Liver (tissue), 9 donors: ENCODE data around the gene BTBD6. TPM values are rescaled to one million over a fixed set of nuclear protein-coding genes. Genes with fewer than 3 reads are reported as not detected.
"Not testable (repeated sequence)": the region's sequence is repeated elsewhere in the genome, so short reads cannot be mapped to it uniquely, and the experiment has no call there.

Experiments used
- DNase-seq: peaks from one replicate; pipeline ENCODE4 v3.0.0-alpha.2; 2017; ENCODE audit warnings: low spot score
- H3K27ac ChIP-seq, 2 donors: one replicate each; pipeline ENCODE4 v1.7.0; 2013; ENCODE audit warnings: inconsistent platforms in 2 of 2, low read length in 2 of 2, control low read depth in 1 of 2, low read depth in 1 of 2, mild to moderate bottlenecking in 1 of 2
- H3K27me3 ChIP-seq, 4 donors: one replicate each; pipeline versions ENCODE4 v1.6.1 to v1.7.0; 2013; ENCODE audit warnings: low read length in 3 of 4, inconsistent platforms in 1 of 4, mild to moderate bottlenecking in 1 of 4, moderate library complexity in 1 of 4; ENCODE audit not compliant: control insufficient read depth in 4 of 4, insufficient read depth in 4 of 4
- H3K36me3 ChIP-seq, 4 donors: one replicate each; pipeline versions ENCODE4 v1.6.1 to v1.7.0; 2013; ENCODE audit warnings: low read length in 3 of 4, mild to moderate bottlenecking in 3 of 4, low read depth in 1 of 4, moderate library complexity in 1 of 4; ENCODE audit not compliant: control insufficient read depth in 4 of 4, insufficient read depth in 3 of 4
- H3K4me1 ChIP-seq, 4 donors: one replicate each; pipeline versions ENCODE4 v1.6.1 to v1.7.0; 2013; ENCODE audit warnings: low read length in 3 of 4, mild to moderate bottlenecking in 3 of 4, moderate library complexity in 1 of 4; ENCODE audit not compliant: control insufficient read depth in 4 of 4, insufficient read depth in 4 of 4
- H3K4me3 ChIP-seq, 3 donors: one replicate each; pipeline versions ENCODE4 v1.6.1 to v1.7.0; 2013; ENCODE audit warnings: low read length in 3 of 3, control low read depth in 1 of 3, low read depth in 1 of 3, mild to moderate bottlenecking in 1 of 3
- H3K9ac ChIP-seq, 2 donors: one replicate each; pipeline ENCODE4 v1.7.0; 2013; ENCODE audit warnings: low read length in 2 of 2, mild to moderate bottlenecking in 2 of 2, moderate library complexity in 2 of 2, control low read depth in 1 of 2, low read depth in 1 of 2
- H3K9me3 ChIP-seq, 4 donors: one replicate each; pipeline versions ENCODE4 v1.6.1 to v1.7.0; 2013; ENCODE audit warnings: low read length in 3 of 4; ENCODE audit not compliant: control insufficient read depth in 4 of 4
- ATF3 ChIP-seq: IDR thresholded peaks from 2 replicates; pipeline ENCODE4 v1.6.1; 2016; ENCODE audit warnings: antibody characterized with exemption
- FOXA1 ChIP-seq: IDR thresholded peaks from 2 replicates; pipeline ENCODE4 v1.6.1; 2016; ENCODE audit warnings: antibody characterized with exemption
- FOXA2 ChIP-seq: IDR thresholded peaks from 2 replicates; pipeline ENCODE4 v1.6.1; 2016; ENCODE audit warnings: antibody characterized with exemption
- HNF4A ChIP-seq, 2 donors: conservative IDR thresholded peaks; 2 replicates each; pipeline ENCODE4 v1.6.1; 2016; ENCODE audit warnings: antibody characterized with exemption in 2 of 2, mild to moderate bottlenecking in 2 of 2
- HNF4G ChIP-seq: IDR thresholded peaks from 2 replicates; pipeline ENCODE4 v1.6.1; 2016; ENCODE audit warnings: antibody characterized with exemption
- NR2F2 ChIP-seq: IDR thresholded peaks from 2 replicates; pipeline ENCODE4 v1.6.1; 2016; ENCODE audit warnings: antibody characterized with exemption
- RAD21 ChIP-seq, 2 donors: IDR thresholded peaks; 2 replicates each; pipeline ENCODE4 v1.6.1; 2016; ENCODE audit warnings: antibody characterized with exemption in 2 of 2, mild to moderate bottlenecking in 2 of 2
- REST ChIP-seq: IDR thresholded peaks from 2 replicates; pipeline ENCODE4 v1.6.1; 2016; ENCODE audit warnings: antibody characterized with exemption, mild to moderate bottlenecking
- RXRA ChIP-seq, 2 donors: IDR thresholded peaks; 2 replicates each; pipeline ENCODE4 v1.6.1; 2017 to 2018; ENCODE audit warnings: antibody characterized with exemption in 2 of 2, mild to moderate bottlenecking in 1 of 2
- SP1 ChIP-seq: IDR thresholded peaks from 2 replicates; pipeline ENCODE4 v1.6.1; 2018; ENCODE audit warnings: antibody characterized with exemption, mild to moderate bottlenecking
- YY1 ChIP-seq: IDR thresholded peaks from 2 replicates; pipeline ENCODE4 v1.6.1; 2016; ENCODE audit warnings: antibody characterized with exemption, mild to moderate bottlenecking
- WGBS: extraction: QIAGEN DNeasy Blood & Tissue Kit; methylation state at CpG from one replicate; pipeline ENCODE4 v1.1.7; 2013; 5-methylcytosine and 5-hydroxymethylcytosine counted together
- polyA plus RNA-seq, 2 donors: library from polyadenylated mRNA; stranded (reverse) in 1 of 2; unstranded in 1 of 2; fragments of 200-250 nt in 1 of 2; fragments of >200 nt in 1 of 2; fragmentation: Nextera tagmentation in 1 of 2; extraction: Ambion mirVana in 1 of 2; gene quantifications; one replicate each; pipeline versions ENCODE4 v1.2.1 to v1.2.3, GENCODE V29; 2013 to 2015
- total RNA-seq, 2 donors: library from RNA; depleted of rRNA; stranded (reverse); fragments of >200 nt; gene quantifications; one replicate each; pipeline ENCODE4 v1.2.3, GENCODE V29; 2014
- TF ChIP-seq, protein P1 (sequence below): IDR thresholded peaks from 2 replicates; pipeline ENCODE4 v1.6.1; 2016; ENCODE audit warnings: antibody characterized with exemption
- donor health status: healthy.
- donor health status: healthy.
- donor health status: healthy.
- donor health status: healthy.
- donor health status: healthy.

BTBD6 gene
- total and polyA plus RNA-seq, 4 donors = 5.8 to 18.1 (median 16.7) TPM

DNA sequence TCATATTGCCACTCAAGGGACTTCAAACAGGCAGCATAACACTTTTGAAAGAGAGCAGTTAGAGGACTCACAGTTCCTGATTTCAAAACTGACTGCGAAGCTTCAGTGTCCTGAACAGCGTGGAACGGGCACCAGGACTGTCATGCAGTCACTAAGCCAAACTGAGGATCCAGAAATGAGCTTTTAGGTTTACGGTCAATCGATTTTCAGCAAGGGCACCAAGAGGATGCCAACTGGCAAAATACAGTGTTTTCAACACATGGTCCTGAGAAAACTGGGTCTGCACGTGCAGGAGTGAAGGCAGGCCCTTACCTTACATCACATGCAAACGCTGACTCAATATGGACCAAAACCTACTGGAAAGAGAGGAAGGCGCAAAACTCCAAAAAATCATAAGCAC, 36.8 kb downstream of the BTBD6 start (continued):
- TF ChIP-seq, protein P1, sequence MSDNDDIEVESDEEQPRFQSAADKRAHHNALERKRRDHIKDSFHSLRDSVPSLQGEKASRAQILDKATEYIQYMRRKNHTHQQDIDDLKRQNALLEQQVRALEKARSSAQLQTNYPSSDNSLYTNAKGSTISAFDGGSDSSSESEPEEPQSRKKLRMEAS = peak; percentile 96

- no peaks in the 10 kb centered on the region for H3K27me3 ChIP-seq
- H3K4me3 ChIP-seq = no peak overlapping the region
- no peak overlapping the region for H3K9ac ChIP-seq
- H3K9me3 ChIP-seq = no peaks in the 10 kb centered on the region
- 97% methylated on average over 9 of the region's 9 CpGs for WGBS
- H3K36me3 ChIP-seq = no peaks in the 10 kb centered on the region
- TF ChIP-seq FOXA1 = no peak
- TF ChIP-seq RXRA (IDR thresholded peaks at IDR 0.05) = no peak
- TF ChIP-seq, protein P1 = no peak
- no peak for TF ChIP-seq NR2F2
- no peak for TF ChIP-seq REST
- no peak for TF ChIP-seq ATF3
- no peak for TF ChIP-seq YY1
- H3K27ac ChIP-seq = no peak overlapping the region
- H3K4me1 ChIP-seq = peaks cover 16 to 54% (median 39%) of the 10 kb centered on the region in 4 donors
- no peak for DNase-seq
Measured at GRCh38 chr14:105286759-105287144, 38.4 kb downstream of the BTBD6 start.

DNA sequence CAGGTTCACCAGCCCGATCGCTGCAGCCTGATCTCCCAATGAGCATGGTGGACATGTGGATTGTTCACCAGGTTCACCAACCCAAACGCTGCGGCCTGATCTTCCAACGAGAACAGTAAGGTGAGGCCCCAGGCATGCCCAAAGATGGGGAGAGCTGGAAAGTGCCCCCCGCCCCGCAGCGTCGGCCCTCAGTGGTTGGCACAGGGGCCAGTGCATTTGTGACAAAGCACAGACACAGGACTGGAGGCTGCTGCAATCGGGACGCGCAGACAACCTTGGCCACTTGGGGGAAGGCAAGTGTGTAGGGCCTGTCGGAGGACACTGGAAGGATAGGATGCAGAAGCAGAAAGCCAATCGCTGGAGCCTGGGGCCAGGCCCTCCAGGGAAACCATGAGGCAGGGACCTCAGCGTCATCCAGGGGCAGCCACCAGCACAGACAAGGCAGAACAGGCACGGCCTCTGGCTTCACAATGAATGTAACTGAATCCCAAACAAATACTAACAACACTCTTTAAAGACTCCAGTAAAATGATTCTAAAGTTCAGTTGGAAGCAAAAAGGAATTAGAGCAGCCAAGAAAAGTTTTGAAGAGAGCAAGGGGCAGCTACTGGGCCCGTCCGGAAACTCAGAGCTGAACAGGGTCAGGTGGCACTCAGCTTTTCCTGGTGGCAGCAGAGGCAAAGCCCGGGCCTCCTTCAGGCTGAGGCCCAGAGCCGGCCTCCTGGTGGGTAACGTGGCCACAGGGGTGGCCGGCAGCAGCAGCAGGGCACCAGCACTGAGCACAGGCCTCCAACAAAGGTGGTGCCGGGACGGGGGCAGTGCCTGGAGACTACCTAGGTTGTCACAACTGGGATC, 39.1 kb downstream of the BTBD6 start:
- TF ChIP-seq RAD21 (IDR thresholded peaks at IDR 0.05) (no peak), YY1 (no peak), HNF4A (conservative IDR thresholded peaks at IDR 0.05) (peak; percentile 18 to 53), NR2F2 (no peak), FOXA1 (no peak), HNF4G (no peak), SP1 (peak; percentile 8), FOXA2 (no peak), RXRA (IDR thresholded peaks at IDR 0.05) (peak in 1 of 2 donors; percentile 19)
- Histone ChIP-seq H3K9ac (no peak overlapping the region), H3K27me3 (no peaks in the 10 kb centered on the region), H3K36me3 (no peaks in the 10 kb centered on the region), H3K4me3 (no peak overlapping the region), H3K27ac (peak overlapping the region; percentile 38 to 52), H3K4me1 (peaks cover 16 to 54% (median 39%) of the 10 kb centered on the region in 4 donors), H3K9me3 (no peaks in the 10 kb centered on the region)
- no peak for DNase-seq
- WGBS = 70% methylated on average over 24 of the region's 24 CpGs

- H3K9me3 ChIP-seq, H3K4me3 ChIP-seq, H3K36me3 ChIP-seq, H3K27me3 ChIP-seq, H3K27ac ChIP-seq, H3K9ac ChIP-seq, DNase-seq: not testable (repeated sequence)
- WGBS = 82% methylated on average over 6 of the region's 6 CpGs
- H3K4me1 ChIP-seq = peaks cover 16 to 52% (median 37%) of the 10 kb centered on the region in 4 donors
Measured at GRCh38 chr14:105288936-105289335, 40.6 kb downstream of the BTBD6 start.
